H1 (cell line): ENCODE data around the gene FASTK. TPM values are rescaled to one million over a fixed set of nuclear protein-coding genes. Genes with fewer than 3 reads are reported as not detected.

Experiments used
- BRCA1 ChIP-seq: IDR thresholded peaks from 2 replicates; pipeline ENCODE4 v1.6.1; 2012; ENCODE audit warnings: low read depth, low read length, improper control_type of control experiment
- CHD1 ChIP-seq: IDR thresholded peaks from 2 replicates; pipeline ENCODE4 v1.6.1; 2012; ENCODE audit warnings: low read depth, low read length, improper control_type of control experiment
- CHD2 ChIP-seq: IDR thresholded peaks from 2 replicates; pipeline ENCODE4 v1.6.1; 2012; ENCODE audit warnings: low read length, improper control_type of control experiment
- GABPA ChIP-seq: IDR thresholded peaks from 2 replicates; pipeline ENCODE4 v1.6.1; 2011; ENCODE audit warnings: mild to moderate bottlenecking, low read length, moderate library complexity, borderline replicate concordance; ENCODE audit not compliant: insufficient read depth
- GTF2F1 ChIP-seq: IDR thresholded peaks from 2 replicates; pipeline ENCODE4 v1.6.1; 2012; ENCODE audit warnings: low read depth, low read length, improper control_type of control experiment, borderline replicate concordance
- HDAC6 ChIP-seq: IDR thresholded peaks from one replicate; pipeline ENCODE4 v1.7.1; 2012; ENCODE audit warnings: low read depth, mild to moderate bottlenecking, inconsistent platforms, low read length, moderate library complexity
- KDM5A ChIP-seq: fragments of 200-600 bp; IDR thresholded peaks from 2 replicates; pipeline ENCODE4 v1.7.1; 2012; ENCODE audit warnings: mild to moderate bottlenecking, low read length, inconsistent platforms, mixed read lengths
- RNF2 ChIP-seq: fragments of 200-900, 300-1000 bp; sonication (generic); IDR thresholded peaks from 2 replicates; pipeline ENCODE4 v1.7.1; 2016; ENCODE audit warnings: borderline replicate concordance, low read depth, mild to moderate bottlenecking, antibody characterized with exemption, low read length; ENCODE audit not compliant: poor library complexity, severe bottlenecking; ENCODE audit errors: missing control alignments
- TBP ChIP-seq: IDR thresholded peaks from 2 replicates; pipeline ENCODE4 v1.6.1; 2011; ENCODE audit warnings: low read depth, low read length, improper control_type of control experiment
- TCF12 ChIP-seq: IDR thresholded peaks from 2 replicates; pipeline ENCODE4 v1.6.1; 2011; ENCODE audit warnings: low read depth, mild to moderate bottlenecking, low read length
- TEAD4 ChIP-seq: IDR thresholded peaks from 2 replicates; pipeline ENCODE4 v1.6.1; 2012; ENCODE audit warnings: low read depth, low read length, inconsistent platforms, mixed read lengths
- polyA plus RNA-seq, 7 experiments: library from polyadenylated mRNA; depleted of rRNA in 3 of 7; stranded (reverse) in 5 of 7; unstranded in 2 of 7; fragments of >200 nt in 5 of 7; fragments of 200-250 nt in 2 of 7; gene quantifications; 1 replicate in 5 of 7; 2 replicates in 1 of 7; 4 replicates in 1 of 7; pipeline versions ENCODE4 v1.2.1 to v1.2.3, GENCODE V29; 2011 to 2013; ENCODE audit warnings: missing spikeins in 2 of 7, mixed read lengths in 2 of 7
- total RNA-seq: library from RNA; stranded (reverse); fragmentation: NEBNext Ultra II Directional; extraction: Animal tissue kit (Norgen Biotek cat#: 25700); gene quantifications from 2 replicates; pipeline ENCODE4 v1.2.1, GENCODE V29; 2021
- TF ChIP-seq, protein P1 (sequence below): fragments of 300-600 bp; sonication (generic); IDR thresholded peaks from 2 replicates; pipeline ENCODE4 v1.7.1; 2012; ENCODE audit warnings: low read length, moderate library complexity, mild to moderate bottlenecking, inconsistent platforms; ENCODE audit not compliant: insufficient replicate concordance

FASTK gene
- total and polyA plus RNA-seq, 2 of the 8 experiments (the other 6 are each of a cell fraction or from before 2014, with no cell fraction given), result 39.4 to 84.0 TPM

DNA sequence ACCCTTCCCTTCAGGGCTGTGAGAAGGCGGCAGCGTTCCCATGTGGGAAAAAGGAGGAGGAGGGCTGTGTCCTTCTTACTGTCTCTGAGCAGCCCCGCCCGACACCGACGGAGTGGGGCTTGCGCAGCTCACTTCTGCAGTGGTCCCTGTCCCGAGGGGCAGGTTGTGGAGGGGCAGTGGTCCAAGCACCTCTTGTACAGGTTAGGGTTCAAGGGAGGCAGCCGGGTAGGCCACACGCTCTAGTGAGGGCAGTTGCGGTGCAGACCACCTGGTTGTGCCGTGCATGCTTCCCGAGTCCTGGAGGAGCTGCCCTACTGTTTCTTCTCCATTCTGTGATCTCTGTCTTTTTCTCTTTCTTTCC, 38.4 kb upstream of the FASTK start (continued):
- TF ChIP-seq, protein P1, sequence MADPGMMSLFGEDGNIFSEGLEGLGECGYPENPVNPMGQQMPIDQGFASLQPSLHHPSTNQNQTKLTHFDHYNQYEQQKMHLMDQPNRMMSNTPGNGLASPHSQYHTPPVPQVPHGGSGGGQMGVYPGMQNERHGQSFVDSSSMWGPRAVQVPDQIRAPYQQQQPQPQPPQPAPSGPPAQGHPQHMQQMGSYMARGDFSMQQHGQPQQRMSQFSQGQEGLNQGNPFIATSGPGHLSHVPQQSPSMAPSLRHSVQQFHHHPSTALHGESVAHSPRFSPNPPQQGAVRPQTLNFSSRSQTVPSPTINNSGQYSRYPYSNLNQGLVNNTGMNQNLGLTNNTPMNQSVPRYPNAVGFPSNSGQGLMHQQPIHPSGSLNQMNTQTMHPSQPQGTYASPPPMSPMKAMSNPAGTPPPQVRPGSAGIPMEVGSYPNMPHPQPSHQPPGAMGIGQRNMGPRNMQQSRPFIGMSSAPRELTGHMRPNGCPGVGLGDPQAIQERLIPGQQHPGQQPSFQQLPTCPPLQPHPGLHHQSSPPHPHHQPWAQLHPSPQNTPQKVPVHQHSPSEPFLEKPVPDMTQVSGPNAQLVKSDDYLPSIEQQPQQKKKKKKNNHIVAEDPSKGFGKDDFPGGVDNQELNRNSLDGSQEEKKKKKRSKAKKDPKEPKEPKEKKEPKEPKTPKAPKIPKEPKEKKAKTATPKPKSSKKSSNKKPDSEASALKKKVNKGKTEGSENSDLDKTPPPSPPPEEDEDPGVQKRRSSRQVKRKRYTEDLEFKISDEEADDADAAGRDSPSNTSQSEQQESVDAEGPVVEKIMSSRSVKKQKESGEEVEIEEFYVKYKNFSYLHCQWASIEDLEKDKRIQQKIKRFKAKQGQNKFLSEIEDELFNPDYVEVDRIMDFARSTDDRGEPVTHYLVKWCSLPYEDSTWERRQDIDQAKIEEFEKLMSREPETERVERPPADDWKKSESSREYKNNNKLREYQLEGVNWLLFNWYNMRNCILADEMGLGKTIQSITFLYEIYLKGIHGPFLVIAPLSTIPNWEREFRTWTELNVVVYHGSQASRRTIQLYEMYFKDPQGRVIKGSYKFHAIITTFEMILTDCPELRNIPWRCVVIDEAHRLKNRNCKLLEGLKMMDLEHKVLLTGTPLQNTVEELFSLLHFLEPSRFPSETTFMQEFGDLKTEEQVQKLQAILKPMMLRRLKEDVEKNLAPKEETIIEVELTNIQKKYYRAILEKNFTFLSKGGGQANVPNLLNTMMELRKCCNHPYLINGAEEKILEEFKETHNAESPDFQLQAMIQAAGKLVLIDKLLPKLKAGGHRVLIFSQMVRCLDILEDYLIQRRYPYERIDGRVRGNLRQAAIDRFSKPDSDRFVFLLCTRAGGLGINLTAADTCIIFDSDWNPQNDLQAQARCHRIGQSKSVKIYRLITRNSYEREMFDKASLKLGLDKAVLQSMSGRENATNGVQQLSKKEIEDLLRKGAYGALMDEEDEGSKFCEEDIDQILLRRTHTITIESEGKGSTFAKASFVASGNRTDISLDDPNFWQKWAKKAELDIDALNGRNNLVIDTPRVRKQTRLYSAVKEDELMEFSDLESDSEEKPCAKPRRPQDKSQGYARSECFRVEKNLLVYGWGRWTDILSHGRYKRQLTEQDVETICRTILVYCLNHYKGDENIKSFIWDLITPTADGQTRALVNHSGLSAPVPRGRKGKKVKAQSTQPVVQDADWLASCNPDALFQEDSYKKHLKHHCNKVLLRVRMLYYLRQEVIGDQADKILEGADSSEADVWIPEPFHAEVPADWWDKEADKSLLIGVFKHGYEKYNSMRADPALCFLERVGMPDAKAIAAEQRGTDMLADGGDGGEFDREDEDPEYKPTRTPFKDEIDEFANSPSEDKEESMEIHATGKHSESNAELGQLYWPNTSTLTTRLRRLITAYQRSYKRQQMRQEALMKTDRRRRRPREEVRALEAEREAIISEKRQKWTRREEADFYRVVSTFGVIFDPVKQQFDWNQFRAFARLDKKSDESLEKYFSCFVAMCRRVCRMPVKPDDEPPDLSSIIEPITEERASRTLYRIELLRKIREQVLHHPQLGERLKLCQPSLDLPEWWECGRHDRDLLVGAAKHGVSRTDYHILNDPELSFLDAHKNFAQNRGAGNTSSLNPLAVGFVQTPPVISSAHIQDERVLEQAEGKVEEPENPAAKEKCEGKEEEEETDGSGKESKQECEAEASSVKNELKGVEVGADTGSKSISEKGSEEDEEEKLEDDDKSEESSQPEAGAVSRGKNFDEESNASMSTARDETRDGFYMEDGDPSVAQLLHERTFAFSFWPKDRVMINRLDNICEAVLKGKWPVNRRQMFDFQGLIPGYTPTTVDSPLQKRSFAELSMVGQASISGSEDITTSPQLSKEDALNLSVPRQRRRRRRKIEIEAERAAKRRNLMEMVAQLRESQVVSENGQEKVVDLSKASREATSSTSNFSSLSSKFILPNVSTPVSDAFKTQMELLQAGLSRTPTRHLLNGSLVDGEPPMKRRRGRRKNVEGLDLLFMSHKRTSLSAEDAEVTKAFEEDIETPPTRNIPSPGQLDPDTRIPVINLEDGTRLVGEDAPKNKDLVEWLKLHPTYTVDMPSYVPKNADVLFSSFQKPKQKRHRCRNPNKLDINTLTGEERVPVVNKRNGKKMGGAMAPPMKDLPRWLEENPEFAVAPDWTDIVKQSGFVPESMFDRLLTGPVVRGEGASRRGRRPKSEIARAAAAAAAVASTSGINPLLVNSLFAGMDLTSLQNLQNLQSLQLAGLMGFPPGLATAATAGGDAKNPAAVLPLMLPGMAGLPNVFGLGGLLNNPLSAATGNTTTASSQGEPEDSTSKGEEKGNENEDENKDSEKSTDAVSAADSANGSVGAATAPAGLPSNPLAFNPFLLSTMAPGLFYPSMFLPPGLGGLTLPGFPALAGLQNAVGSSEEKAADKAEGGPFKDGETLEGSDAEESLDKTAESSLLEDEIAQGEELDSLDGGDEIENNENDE, result no peak
- TF ChIP-seq CHD2, result no peak
- no peak for TF ChIP-seq TCF12
- no peak for TF ChIP-seq CHD1
- TF ChIP-seq GTF2F1, result no peak
- no peak for TF ChIP-seq GABPA
- no peak for TF ChIP-seq BRCA1
- no peak for TF ChIP-seq KDM5A
- no peak for TF ChIP-seq HDAC6
- no peak for TF ChIP-seq TEAD4
- TF ChIP-seq RNF2, result no peak
- TF ChIP-seq TBP, result no peak
